ENCODE measurements around the gene POU2F3. TPM values are rescaled to one million over a fixed set of nuclear protein-coding genes. Genes with fewer than 3 reads are reported as not detected.

Gene POU2F3
- total and polyA plus RNA-seq, 2 of the 13 experiments (the other 11 are each of a cell fraction or from before 2014, with no cell fraction given): not detected

DNA sequence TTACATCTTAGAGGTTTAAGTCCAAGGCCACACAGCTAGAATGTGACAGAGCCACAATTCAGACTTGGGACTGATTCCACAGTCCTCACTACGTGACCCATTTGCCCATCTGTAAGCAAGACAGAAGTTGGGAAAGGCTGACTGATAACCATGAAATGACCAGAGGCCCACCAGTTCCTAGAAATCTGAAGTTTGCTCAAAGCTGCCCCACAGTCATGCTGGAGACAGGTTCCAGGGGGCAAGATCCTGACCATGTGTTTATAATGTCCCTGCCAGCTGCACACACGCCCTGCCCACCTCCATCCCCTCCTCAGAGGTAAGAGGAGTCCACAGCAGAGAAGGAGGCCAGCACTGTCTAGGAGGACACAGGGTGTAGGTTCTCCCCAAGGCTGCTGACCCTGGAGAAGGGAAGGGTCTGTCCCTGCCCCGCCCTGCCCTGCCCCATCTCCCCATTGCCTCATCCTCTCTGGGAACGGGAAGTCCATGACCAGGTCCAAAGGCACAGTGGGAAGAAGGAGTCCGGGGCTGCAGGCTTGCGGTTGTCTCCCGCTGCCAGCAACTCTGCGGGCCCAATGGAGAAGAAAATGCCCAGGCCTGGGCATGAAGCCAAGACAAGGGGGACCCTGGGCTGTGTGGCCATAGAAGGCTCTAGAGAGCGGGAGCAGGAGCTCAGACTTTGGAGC lies 41.0 kb upstream of the POU2F3 start (continued):
- TF ChIP-seq, protein P1, sequence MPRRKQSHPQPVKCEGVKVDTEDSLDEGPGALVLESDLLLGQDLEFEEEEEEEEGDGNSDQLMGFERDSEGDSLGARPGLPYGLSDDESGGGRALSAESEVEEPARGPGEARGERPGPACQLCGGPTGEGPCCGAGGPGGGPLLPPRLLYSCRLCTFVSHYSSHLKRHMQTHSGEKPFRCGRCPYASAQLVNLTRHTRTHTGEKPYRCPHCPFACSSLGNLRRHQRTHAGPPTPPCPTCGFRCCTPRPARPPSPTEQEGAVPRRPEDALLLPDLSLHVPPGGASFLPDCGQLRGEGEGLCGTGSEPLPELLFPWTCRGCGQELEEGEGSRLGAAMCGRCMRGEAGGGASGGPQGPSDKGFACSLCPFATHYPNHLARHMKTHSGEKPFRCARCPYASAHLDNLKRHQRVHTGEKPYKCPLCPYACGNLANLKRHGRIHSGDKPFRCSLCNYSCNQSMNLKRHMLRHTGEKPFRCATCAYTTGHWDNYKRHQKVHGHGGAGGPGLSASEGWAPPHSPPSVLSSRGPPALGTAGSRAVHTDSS (CRISPR knock-in tag; conservative IDR thresholded peaks at IDR 0.05): no peak
- no peak for TF ChIP-seq MAFK (conservative IDR thresholded peaks at IDR 0.05 in 1 of 2, IDR thresholded peaks at IDR 0.05 in 1 of 2; ENCODE audit: low read length in 2 of 2)
- no peak for TF ChIP-seq SMYD3 (CRISPR knock-in tag; IDR thresholded peaks at IDR 0.05)
- TF ChIP-seq, protein P2, sequence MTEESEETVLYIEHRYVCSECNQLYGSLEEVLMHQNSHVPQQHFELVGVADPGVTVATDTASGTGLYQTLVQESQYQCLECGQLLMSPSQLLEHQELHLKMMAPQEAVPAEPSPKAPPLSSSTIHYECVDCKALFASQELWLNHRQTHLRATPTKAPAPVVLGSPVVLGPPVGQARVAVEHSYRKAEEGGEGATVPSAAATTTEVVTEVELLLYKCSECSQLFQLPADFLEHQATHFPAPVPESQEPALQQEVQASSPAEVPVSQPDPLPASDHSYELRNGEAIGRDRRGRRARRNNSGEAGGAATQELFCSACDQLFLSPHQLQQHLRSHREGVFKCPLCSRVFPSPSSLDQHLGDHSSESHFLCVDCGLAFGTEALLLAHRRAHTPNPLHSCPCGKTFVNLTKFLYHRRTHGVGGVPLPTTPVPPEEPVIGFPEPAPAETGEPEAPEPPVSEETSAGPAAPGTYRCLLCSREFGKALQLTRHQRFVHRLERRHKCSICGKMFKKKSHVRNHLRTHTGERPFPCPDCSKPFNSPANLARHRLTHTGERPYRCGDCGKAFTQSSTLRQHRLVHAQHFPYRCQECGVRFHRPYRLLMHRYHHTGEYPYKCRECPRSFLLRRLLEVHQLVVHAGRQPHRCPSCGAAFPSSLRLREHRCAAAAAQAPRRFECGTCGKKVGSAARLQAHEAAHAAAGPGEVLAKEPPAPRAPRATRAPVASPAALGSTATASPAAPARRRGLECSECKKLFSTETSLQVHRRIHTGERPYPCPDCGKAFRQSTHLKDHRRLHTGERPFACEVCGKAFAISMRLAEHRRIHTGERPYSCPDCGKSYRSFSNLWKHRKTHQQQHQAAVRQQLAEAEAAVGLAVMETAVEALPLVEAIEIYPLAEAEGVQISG (CRISPR knock-in tag; IDR thresholded peaks at IDR 0.05): 0 out of 2 replicates have a peak, but pooled peaks have one; percentile 23
- TF ChIP-seq ZNF772 (CRISPR knock-in tag; IDR thresholded peaks at IDR 0.05): no peak
- TF ChIP-seq, protein P3, sequence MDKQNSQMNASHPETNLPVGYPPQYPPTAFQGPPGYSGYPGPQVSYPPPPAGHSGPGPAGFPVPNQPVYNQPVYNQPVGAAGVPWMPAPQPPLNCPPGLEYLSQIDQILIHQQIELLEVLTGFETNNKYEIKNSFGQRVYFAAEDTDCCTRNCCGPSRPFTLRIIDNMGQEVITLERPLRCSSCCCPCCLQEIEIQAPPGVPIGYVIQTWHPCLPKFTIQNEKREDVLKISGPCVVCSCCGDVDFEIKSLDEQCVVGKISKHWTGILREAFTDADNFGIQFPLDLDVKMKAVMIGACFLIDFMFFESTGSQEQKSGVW (CRISPR knock-in tag; IDR thresholded peaks at IDR 0.05; ENCODE audit: borderline replicate concordance): no peak
- TF ChIP-seq NRL (CRISPR knock-in tag; IDR thresholded peaks at IDR 0.05; ENCODE audit: borderline replicate concordance): 0 out of 2 replicates have a peak, but pooled peaks have one; percentile 37
- TF ChIP-seq, protein P4, sequence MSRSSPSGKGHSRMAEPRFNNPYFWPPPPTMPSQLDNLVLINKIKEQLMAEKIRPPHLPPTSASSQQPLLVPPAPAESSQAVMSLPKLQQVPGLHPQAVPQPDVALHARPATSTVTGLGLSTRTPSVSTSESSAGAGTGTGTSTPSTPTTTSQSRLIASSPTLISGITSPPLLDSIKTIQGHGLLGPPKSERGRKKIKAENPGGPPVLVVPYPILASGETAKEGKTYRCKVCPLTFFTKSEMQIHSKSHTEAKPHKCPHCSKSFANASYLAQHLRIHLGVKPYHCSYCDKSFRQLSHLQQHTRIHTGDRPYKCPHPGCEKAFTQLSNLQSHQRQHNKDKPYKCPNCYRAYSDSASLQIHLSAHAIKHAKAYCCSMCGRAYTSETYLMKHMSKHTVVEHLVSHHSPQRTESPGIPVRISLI (CRISPR knock-in tag; IDR thresholded peaks at IDR 0.05; ENCODE audit: borderline replicate concordance): no peak; the same call in 1 of the 2 replicates
- TF ChIP-seq, protein P5, sequence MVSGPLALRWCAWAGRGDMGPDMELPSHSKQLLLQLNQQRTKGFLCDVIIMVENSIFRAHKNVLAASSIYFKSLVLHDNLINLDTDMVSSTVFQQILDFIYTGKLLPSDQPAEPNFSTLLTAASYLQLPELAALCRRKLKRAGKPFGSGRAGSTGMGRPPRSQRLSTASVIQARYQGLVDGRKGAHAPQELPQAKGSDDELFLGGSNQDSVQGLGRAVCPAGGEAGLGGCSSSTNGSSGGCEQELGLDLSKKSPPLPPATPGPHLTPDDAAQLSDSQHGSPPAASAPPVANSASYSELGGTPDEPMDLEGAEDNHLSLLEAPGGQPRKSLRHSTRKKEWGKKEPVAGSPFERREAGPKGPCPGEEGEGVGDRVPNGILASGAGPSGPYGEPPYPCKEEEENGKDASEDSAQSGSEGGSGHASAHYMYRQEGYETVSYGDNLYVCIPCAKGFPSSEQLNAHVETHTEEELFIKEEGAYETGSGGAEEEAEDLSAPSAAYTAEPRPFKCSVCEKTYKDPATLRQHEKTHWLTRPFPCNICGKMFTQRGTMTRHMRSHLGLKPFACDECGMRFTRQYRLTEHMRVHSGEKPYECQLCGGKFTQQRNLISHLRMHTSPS (CRISPR knock-in tag; IDR thresholded peaks at IDR 0.05; ENCODE audit: low read depth): peak; percentile 71
- TF ChIP-seq, protein P6, sequence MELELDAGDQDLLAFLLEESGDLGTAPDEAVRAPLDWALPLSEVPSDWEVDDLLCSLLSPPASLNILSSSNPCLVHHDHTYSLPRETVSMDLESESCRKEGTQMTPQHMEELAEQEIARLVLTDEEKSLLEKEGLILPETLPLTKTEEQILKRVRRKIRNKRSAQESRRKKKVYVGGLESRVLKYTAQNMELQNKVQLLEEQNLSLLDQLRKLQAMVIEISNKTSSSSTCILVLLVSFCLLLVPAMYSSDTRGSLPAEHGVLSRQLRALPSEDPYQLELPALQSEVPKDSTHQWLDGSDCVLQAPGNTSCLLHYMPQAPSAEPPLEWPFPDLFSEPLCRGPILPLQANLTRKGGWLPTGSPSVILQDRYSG (CRISPR knock-in tag; IDR thresholded peaks at IDR 0.05): no peak
- no peak for TF ChIP-seq ZNF570 (CRISPR knock-in tag; IDR thresholded peaks at IDR 0.05; ENCODE audit: borderline replicate concordance)
- 0 out of 2 replicates have a peak, but pooled peaks have one; percentile 24 for TF ChIP-seq ELF3 (CRISPR knock-in tag; IDR thresholded peaks at IDR 0.05)
- TF ChIP-seq HNRNPUL1 (IDR thresholded peaks at IDR 0.05; ENCODE audit: low read depth, low read length): no peak
- no peak for TF ChIP-seq ZNF138 (CRISPR knock-in tag; IDR thresholded peaks at IDR 0.05; ENCODE audit: low read depth)
- TF ChIP-seq, protein P7, sequence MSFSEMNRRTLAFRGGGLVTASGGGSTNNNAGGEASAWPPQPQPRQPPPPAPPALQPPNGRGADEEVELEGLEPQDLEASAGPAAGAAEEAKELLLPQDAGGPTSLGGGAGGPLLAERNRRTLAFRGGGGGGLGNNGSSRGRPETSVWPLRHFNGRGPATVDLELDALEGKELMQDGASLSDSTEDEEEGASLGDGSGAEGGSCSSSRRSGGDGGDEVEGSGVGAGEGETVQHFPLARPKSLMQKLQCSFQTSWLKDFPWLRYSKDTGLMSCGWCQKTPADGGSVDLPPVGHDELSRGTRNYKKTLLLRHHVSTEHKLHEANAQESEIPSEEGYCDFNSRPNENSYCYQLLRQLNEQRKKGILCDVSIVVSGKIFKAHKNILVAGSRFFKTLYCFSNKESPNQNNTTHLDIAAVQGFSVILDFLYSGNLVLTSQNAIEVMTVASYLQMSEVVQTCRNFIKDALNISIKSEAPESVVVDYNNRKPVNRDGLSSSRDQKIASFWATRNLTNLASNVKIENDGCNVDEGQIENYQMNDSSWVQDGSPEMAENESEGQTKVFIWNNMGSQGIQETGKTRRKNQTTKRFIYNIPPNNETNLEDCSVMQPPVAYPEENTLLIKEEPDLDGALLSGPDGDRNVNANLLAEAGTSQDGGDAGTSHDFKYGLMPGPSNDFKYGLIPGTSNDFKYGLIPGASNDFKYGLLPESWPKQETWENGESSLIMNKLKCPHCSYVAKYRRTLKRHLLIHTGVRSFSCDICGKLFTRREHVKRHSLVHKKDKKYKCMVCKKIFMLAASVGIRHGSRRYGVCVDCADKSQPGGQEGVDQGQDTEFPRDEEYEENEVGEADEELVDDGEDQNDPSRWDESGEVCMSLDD (CRISPR knock-in tag; IDR thresholded peaks at IDR 0.05; ENCODE audit: borderline replicate concordance): no peak
